ENCODE results near the gene CAMTA1. TPM values are rescaled to one million over a fixed set of nuclear protein-coding genes. Genes with fewer than 3 reads are reported as not detected.

CAMTA1 gene
- total and polyA plus RNA-seq, 4 donors = 78.7 to 438 (median 173) TPM

GRCh38 chr1:7460807-7461206 is 675.6 kb downstream of the CAMTA1 start:
- no peak overlapping the region for H3K4me3 ChIP-seq (ENCODE audit: low read length in 2 of 2)
- no peaks in the 10 kb centered on the region for H3K4me1 ChIP-seq (ENCODE audit: control insufficient read depth in 1 of 2, insufficient read depth in 2 of 2, low read length in 2 of 2)
- DNase-seq = no peak
- H3K27ac ChIP-seq (ENCODE audit: low read depth in 1 of 2, low read length in 2 of 2) = no peak overlapping the region
- H3K36me3 ChIP-seq (ENCODE audit: control insufficient read depth in 1 of 2, insufficient read depth in 2 of 2, low read length in 1 of 2) = no peaks in the 10 kb centered on the region
- no peaks in the 10 kb centered on the region for H3K27me3 ChIP-seq (ENCODE audit: control insufficient read depth in 1 of 2, insufficient read depth in 2 of 2, low read length in 1 of 2)
- intact Hi-C loops (cut with DNase I) = no loop called here
- no peaks in the 10 kb centered on the region for H3K9me3 ChIP-seq (ENCODE audit: control insufficient read depth, low read length)
- 69 to 90% methylated on average over 6 of the region's 6 CpGs for WGBS, 2 donors
- no peak for ATAC-seq (ENCODE audit: low FRiP score)

GRCh38 chr1:7462617-7463016 is 677.4 kb downstream of the CAMTA1 start:
- WGBS, 2 donors = 74 to 82% methylated on average over 10 of the region's 10 CpGs
- Histone ChIP-seq H3K27ac (ENCODE audit: low read depth in 1 of 2, low read length in 2 of 2) (no peak overlapping the region), H3K9me3 (ENCODE audit: control insufficient read depth, low read length) (no peaks in the 10 kb centered on the region), H3K4me1 (ENCODE audit: control insufficient read depth in 1 of 2, insufficient read depth in 2 of 2, low read length in 2 of 2) (no peaks in the 10 kb centered on the region), H3K4me3 (ENCODE audit: low read length in 2 of 2) (no peak overlapping the region), H3K27me3 (ENCODE audit: control insufficient read depth in 1 of 2, insufficient read depth in 2 of 2, low read length in 1 of 2) (no peaks in the 10 kb centered on the region), H3K36me3 (ENCODE audit: control insufficient read depth in 1 of 2, insufficient read depth in 2 of 2, low read length in 1 of 2) (no peaks in the 10 kb centered on the region)
- intact Hi-C loops (cut with DNase I) = no loop called here
- DNase-seq (no peak), ATAC-seq (ENCODE audit: low FRiP score) (no peak)

GRCh38 chr1:7463526-7463925 is 678.3 kb downstream of the CAMTA1 start:
- WGBS, 2 donors = 91% methylated on average over 7 of the region's 7 CpGs
- Histone ChIP-seq H3K9me3 (ENCODE audit: control insufficient read depth, low read length) (no peaks in the 10 kb centered on the region), H3K4me3 (ENCODE audit: low read length in 2 of 2) (no peak overlapping the region), H3K36me3 (ENCODE audit: control insufficient read depth in 1 of 2, insufficient read depth in 2 of 2, low read length in 1 of 2) (no peaks in the 10 kb centered on the region), H3K27me3 (ENCODE audit: control insufficient read depth in 1 of 2, insufficient read depth in 2 of 2, low read length in 1 of 2) (no peaks in the 10 kb centered on the region), H3K4me1 (ENCODE audit: control insufficient read depth in 1 of 2, insufficient read depth in 2 of 2, low read length in 2 of 2) (no peaks in the 10 kb centered on the region), H3K27ac (ENCODE audit: low read depth in 1 of 2, low read length in 2 of 2) (no peak overlapping the region)
- intact Hi-C loops (cut with DNase I) = no loop called here
- DNase-seq (no peak), ATAC-seq (ENCODE audit: low FRiP score) (no peak)

- 88 to 89% methylated on average over 12 of the region's 12 CpGs for WGBS, 2 donors
- intact Hi-C loops (cut with DNase I) = no loop called here
- no peak overlapping the region for H3K4me3 ChIP-seq (ENCODE audit: low read length in 2 of 2)
- H3K27me3 ChIP-seq (ENCODE audit: control insufficient read depth in 1 of 2, insufficient read depth in 2 of 2, low read length in 1 of 2) = no peaks in the 10 kb centered on the region
- no peak for ATAC-seq (ENCODE audit: low FRiP score)
- DNase-seq = no peak
- no peaks in the 10 kb centered on the region for H3K9me3 ChIP-seq (ENCODE audit: control insufficient read depth, low read length)
- H3K4me1 ChIP-seq (ENCODE audit: control insufficient read depth in 1 of 2, insufficient read depth in 2 of 2, low read length in 2 of 2) = peaks cover 0 to 1% of the 10 kb centered on the region in 2 donors
- no peaks in the 10 kb centered on the region for H3K36me3 ChIP-seq (ENCODE audit: control insufficient read depth in 1 of 2, insufficient read depth in 2 of 2, low read length in 1 of 2)
- H3K27ac ChIP-seq (ENCODE audit: low read depth in 1 of 2, low read length in 2 of 2) = no peak overlapping the region
Measured at GRCh38 chr1:7464736-7465135, 679.5 kb downstream of the CAMTA1 start.

- Histone ChIP-seq H3K4me1 (ENCODE audit: control insufficient read depth in 1 of 2, insufficient read depth in 2 of 2, low read length in 2 of 2) (peaks cover 0 to 1% of the 10 kb centered on the region in 2 donors), H3K9me3 (ENCODE audit: control insufficient read depth, low read length) (no peaks in the 10 kb centered on the region), H3K36me3 (ENCODE audit: control insufficient read depth in 1 of 2, insufficient read depth in 2 of 2, low read length in 1 of 2) (no peaks in the 10 kb centered on the region), H3K27ac (ENCODE audit: low read depth in 1 of 2, low read length in 2 of 2) (no peak overlapping the region), H3K4me3 (ENCODE audit: low read length in 2 of 2) (no peak overlapping the region), H3K27me3 (ENCODE audit: control insufficient read depth in 1 of 2, insufficient read depth in 2 of 2, low read length in 1 of 2) (no peaks in the 10 kb centered on the region)
- WGBS, 2 donors = 96 to 97% methylated on average over 27 of the region's 27 CpGs
- DNase-seq (no peak), ATAC-seq (ENCODE audit: low FRiP score) (no peak)
- intact Hi-C loops (cut with DNase I) = no loop called here
Measured at GRCh38 chr1:7467476-7468175, 682.4 kb downstream of the CAMTA1 start.

- Histone ChIP-seq H3K27ac (ENCODE audit: low read depth in 1 of 2, low read length in 2 of 2) (no peak overlapping the region), H3K27me3 (ENCODE audit: control insufficient read depth in 1 of 2, insufficient read depth in 2 of 2, low read length in 1 of 2) (no peaks in the 10 kb centered on the region), H3K4me1 (ENCODE audit: control insufficient read depth in 1 of 2, insufficient read depth in 2 of 2, low read length in 2 of 2) (peaks cover 0 to 1% of the 10 kb centered on the region in 2 donors), H3K4me3 (ENCODE audit: low read length in 2 of 2) (no peak overlapping the region), H3K36me3 (ENCODE audit: control insufficient read depth in 1 of 2, insufficient read depth in 2 of 2, low read length in 1 of 2) (no peaks in the 10 kb centered on the region), H3K9me3 (ENCODE audit: control insufficient read depth, low read length) (no peaks in the 10 kb centered on the region)
- intact Hi-C loops (cut with DNase I) = no loop called here
- DNase-seq = no peak
- 79 to 81% methylated on average over 9 of the region's 9 CpGs for WGBS, 2 donors
- ATAC-seq (ENCODE audit: low FRiP score) = no peak
Measured at GRCh38 chr1:7468248-7468647, 683.0 kb downstream of the CAMTA1 start.

GRCh38 chr1:7469255-7469938 is 684.1 kb downstream of the CAMTA1 start:
- H3K36me3 ChIP-seq (ENCODE audit: control insufficient read depth in 1 of 2, insufficient read depth in 2 of 2, low read length in 1 of 2) = no peaks in the 10 kb centered on the region
- ATAC-seq (ENCODE audit: low FRiP score) (peak; percentile 52), DNase-seq (peak in 1 of 2 donors; percentile 77)
- intact Hi-C loops (cut with DNase I) = no loop called here
- 25 to 26% methylated on average over 13 of the region's 13 CpGs for WGBS, 2 donors
- no peaks in the 10 kb centered on the region for H3K27me3 ChIP-seq (ENCODE audit: control insufficient read depth in 1 of 2, insufficient read depth in 2 of 2, low read length in 1 of 2)
- H3K27ac ChIP-seq (ENCODE audit: low read depth in 1 of 2, low read length in 2 of 2) = peak overlapping the region in 1 of 2 donors; percentile 76
- H3K4me1 ChIP-seq (ENCODE audit: control insufficient read depth in 1 of 2, insufficient read depth in 2 of 2, low read length in 2 of 2) = peaks cover 0 to 1% of the 10 kb centered on the region in 2 donors
- no peak overlapping the region for H3K4me3 ChIP-seq (ENCODE audit: low read length in 2 of 2)
- H3K9me3 ChIP-seq (ENCODE audit: control insufficient read depth, low read length) = no peaks in the 10 kb centered on the region

GRCh38 chr1:7470904-7471638 is 685.8 kb downstream of the CAMTA1 start:
- Histone ChIP-seq H3K4me1 (ENCODE audit: control insufficient read depth in 1 of 2, insufficient read depth in 2 of 2, low read length in 2 of 2) (peaks cover 0 to 1% of the 10 kb centered on the region in 2 donors), H3K27ac (ENCODE audit: low read depth in 1 of 2, low read length in 2 of 2) (peak overlapping the region in 1 of 2 donors; percentile 67), H3K36me3 (ENCODE audit: control insufficient read depth in 1 of 2, insufficient read depth in 2 of 2, low read length in 1 of 2) (no peaks in the 10 kb centered on the region), H3K27me3 (ENCODE audit: control insufficient read depth in 1 of 2, insufficient read depth in 2 of 2, low read length in 1 of 2) (no peaks in the 10 kb centered on the region), H3K4me3 (ENCODE audit: low read length in 2 of 2) (no peak overlapping the region), H3K9me3 (ENCODE audit: control insufficient read depth, low read length) (no peaks in the 10 kb centered on the region)
- ATAC-seq (ENCODE audit: low FRiP score) = peak; percentile 73
- intact Hi-C loops (cut with DNase I) = no loop called here
- peak; percentile 92 to 94 for DNase-seq
- 23 to 29% methylated on average over 12 of the region's 12 CpGs for WGBS, 2 donors
